ENCODE measurements around the gene TCP10L.
"Not testable (repeated sequence)": the region's sequence is repeated elsewhere in the genome, so short reads cannot be mapped to it uniquely, and the experiment has no call there.

The TCP10L gene, protein sequence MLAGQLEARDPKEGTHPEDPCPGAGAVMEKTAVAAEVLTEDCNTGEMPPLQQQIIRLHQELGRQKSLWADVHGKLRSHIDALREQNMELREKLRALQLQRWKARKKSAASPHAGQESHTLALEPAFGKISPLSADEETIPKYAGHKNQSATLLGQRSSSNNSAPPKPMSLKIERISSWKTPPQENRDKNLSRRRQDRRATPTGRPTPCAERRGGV

DNA sequence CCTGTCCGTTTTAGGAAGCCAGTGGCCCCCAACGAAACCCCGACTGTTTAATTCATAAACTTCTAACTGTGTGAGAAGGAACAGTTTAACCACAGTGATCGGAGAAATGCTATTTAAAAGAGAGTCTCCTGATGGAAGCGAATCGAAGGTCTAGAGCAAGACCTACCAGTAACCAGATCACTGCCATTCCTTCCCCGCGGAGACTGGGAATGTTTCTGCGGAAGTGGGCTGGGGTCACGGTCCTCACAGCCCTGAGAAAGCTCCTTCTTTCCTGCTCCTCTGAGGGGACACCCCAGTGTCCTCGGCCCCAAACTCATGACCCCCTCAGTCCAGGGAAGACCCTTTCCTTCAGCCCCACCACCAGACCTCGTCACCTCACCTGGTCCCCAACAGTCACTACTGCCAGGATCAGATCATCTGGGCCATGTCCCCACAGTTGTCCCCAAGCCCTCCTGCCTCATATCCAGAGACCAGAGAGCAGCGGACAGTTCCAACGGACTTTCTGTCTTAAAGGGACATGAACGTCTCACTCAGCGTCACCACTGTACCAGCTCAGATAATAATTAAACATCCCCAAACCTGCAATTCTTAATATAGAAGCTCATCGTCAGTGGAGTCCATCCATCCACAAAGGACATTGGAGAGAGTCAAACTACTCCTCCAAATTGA, at the start of gene TCP10L:
TCP10L (minus strand) TSS at position 482 of the 669 bp plus-strand sequence. CDS start 1,219 bp downstream, outside the sequence.
- no peak for DNase-seq (ENCODE audit: low read depth in 2 of 2)

DNA sequence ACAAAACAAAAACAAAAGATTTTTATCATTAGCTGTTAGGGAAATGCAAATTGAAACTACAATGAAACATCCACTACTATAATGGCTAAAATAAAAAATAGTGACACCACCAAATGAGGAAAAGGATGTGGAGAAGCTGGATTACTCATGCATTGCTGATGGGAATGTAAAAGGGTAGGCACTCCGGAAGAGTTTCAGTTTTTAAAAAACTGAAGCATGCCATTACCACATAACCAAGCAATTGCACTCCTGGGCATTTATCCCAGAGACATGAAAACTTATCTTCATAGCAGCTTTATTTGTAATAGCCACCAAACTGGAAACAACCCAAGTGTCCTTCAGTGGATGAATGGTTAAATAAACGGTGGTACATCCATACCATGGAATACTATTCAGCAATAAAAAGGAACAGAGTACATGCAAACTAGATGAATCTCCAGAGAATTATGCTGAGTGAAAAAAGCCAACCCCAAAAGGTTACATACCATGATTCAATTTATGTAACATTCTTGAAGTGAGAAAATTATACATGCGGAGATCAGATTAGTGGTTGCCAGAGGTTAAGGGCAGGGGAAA, 41.4 kb upstream of the TCP10L start:
- no peak for DNase-seq (ENCODE audit: low read depth in 2 of 2)

DNA sequence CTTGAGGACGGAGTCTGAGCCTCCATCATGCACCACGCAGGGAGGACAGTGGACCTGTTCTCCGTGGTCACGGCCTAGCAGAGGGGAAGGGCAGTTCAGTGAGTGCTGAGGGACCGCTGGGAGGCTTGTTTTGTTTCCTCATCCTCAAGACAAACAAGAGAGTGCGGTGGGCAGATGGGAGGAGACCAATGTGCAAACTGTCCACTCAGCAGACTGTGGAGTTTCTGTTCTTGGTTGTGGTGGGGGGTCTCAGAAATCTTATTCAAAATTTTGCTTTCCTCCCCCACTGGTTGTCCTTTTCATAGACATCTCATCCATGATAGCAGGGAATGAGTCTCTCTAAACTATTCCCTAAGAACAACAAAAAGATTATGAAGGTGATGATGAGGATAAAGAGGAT, 32.9 kb upstream of the TCP10L start:
- DNase-seq (ENCODE audit: low read depth in 2 of 2): not testable (repeated sequence)

DNA sequence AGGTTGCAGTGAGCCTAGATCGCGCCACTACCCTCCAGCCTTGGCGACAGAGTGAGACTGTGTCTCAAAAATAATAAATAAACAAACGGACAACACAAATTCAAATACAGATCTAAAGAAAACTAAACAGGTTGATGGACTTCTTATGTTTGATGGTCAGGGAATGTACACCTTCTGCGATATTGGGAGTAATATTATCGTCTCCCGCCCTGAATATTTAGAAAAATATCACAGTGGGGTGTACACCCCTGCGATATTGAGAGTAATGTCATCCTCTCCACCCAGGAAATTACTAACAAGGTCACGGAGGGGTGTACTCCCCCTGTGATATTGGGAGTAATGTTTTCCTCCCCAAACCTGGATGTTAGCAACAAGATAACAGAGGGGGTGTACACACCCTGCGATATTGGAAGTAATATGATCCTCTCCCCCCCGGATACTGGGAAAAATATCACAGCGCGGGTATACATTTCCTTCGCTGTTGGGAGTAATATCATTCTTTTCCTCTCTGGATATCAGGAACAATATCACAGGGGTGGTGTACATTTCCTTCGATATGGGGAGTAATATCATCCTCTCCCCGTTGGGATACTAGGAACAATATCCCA, 28.2 kb upstream of the TCP10L start:
- DNase-seq (ENCODE audit: low read depth in 2 of 2): no peak

DNA sequence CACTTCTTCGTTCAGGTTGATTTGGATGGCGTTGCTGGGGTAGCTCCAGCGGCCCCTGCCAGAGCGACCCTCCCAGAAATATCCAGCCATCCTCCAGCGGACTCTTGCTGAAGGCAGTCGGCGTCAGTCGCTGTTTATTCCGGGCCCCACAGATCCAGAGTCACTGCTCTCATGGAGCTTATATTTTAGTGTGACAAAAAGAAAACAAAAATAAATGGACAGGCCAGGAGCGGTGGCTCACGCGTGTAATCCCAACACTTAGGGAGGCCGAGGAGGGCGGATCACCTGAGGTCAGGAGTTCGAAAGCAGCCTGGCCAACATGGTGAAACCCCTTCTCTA, 27.6 kb upstream of the TCP10L start:
- DNase-seq (ENCODE audit: low read depth in 2 of 2): no peak

DNA sequence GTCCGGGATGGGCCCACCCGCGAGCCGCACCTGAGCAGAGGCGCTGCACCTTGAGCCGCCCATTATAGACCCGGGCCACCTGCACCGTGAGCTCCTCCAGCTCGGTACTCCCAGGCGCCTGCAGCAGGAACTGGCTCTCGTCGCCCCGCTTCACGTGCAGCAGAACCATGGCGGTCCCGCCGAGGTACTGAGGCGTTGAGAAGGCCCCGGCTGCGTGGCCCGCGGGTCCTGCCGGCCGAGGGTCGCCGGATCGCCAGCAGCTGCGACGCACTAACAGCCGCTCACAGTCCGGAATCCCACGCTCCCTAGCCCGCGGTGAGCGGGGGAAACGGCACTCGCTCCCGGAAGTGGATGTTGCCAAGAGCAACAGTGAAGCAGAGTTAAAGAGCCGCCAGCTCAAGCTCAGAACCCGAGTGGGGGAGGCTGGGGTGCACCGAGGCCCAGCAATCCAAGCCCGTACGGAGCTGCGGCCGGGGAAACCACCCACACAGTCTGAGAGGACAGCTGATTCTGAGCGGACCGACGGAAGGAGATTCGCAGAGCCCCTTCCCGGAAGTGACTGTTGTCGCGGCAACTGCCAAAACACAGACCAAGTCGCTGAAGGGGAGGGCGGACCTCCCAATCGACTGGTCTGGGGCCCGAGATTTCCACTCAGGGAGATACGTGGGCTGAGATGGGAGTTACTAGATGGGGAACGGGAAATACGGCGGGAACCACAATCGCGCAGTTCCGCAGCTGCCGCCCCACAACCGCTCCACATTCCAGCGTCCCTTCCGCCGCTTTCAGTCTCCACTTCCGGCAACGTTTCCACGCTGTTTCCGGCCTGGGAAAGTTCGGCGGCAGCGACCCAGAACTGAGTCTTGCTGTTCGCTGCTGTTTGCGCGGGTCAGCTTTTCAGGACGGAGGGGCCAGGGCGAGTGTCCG, 27.0 kb upstream of the TCP10L start, which contains the start of gene CFAP298:
CFAP298 (minus strand) TSS at position 303 of the 924 bp plus-strand sequence; CDS start at position 169, 134 bp downstream.
- DNase-seq (ENCODE audit: low read depth in 2 of 2): peak; percentile 69 to 71

DNA sequence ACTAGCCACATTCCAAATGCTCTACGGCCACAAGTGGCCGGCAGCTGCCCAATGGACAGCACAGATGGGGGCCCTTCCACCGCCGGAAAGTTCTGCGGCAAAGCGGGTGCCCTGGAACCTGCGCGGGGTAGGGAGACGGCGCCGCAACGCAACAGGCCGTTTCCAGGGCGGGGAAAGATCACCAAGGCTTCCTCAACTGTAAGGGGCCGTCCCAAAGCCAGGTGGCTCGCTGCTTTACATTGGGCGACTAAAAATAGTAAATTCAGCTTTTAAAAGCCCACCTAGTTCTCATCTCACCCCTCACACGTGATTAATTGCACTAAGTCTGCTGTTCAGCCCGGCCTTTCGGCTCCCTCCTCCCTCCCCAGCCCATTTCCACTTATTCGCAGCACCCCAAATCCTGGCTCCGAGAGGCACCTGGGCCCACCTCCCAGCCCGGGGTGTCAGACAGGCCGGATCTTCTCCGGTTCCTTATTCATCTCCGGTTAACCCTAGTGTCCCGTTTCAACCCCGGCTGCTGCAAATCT, 26.2 kb upstream of the TCP10L start:
- peak in 1 of 2 donors; percentile 28 for DNase-seq (ENCODE audit: low read depth in 2 of 2)

DNA sequence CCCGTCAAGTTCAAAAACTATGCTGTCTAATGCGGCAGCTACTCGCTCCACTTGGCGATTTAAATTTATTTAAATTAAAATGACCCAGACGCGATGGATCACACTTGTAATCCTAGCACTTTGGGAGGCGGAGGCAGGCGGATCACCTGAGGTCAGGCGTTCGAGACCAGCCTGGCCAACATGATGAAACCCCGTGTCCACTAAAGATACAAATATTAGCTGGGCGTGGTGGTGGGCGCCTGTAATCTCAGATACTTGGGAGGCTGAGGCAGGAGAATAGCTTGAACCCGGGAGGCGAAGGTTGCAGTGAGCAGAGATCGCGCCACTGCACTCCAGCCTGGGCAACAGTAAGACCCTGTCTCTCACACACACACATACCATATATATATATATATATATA, 25.6 kb upstream of the TCP10L start:
- not testable (repeated sequence) for DNase-seq (ENCODE audit: low read depth in 2 of 2)

DNA sequence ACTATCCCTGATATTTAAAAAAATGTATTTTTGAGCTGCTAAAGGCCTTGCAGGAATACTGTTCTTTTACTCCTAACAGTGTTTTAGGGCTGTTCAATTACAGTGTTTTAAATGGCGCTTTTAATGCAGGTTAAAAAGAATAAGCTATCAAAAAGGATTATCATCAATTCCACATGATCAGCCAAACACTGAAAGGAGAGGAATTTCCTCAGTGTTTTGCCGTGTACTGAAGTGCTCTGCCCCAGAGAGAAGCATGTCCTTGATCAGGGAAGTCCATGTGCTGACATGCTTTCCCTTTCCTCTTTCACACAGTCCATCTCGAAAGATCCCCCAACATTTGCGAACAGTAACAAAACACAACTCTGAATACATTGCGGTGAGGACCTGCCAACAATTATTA, 23.5 kb upstream of the TCP10L start:
- DNase-seq (ENCODE audit: low read depth in 2 of 2): no peak

DNA sequence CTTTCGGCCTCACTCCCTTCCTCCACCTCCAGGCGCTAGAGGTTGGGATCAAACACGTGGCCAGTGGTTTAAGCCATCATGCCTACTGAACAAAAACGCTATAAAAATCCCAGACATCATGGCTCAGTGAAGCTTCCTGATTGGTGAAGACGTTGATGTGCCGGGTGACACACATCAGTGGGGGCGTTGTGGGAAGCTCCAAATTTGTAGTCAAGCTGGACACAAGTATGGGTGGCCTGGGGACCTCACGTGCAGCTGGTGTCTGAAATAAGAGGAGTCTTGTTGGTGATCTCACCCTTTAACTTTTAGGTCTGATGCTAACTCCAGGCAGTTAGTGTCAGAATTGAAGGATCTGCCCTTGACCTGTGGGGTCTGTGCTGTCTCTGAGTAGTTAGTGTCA, 20.1 kb upstream of the TCP10L start:
- no peak for DNase-seq (ENCODE audit: low read depth in 2 of 2)

DNA sequence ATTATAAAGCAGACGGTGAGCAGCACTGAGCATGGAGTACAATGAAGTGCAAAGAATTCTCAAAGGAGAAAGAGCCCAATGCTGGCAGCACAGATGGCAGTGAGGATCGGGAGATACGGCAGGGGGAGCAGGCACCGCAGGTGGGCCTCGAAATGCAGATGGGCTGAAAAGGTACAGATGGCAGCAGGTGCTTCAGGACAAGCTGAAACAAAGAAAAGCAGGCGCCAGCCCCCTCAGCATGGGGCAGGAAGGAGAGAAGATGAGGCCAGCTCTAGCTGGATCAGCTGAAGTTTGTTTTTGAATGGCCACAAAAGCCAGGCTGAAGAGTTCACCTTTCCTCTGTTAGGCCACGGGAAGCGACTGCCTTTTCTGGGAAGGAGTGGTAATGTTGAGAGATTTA, 19.1 kb upstream of the TCP10L start:
- no peak for DNase-seq (ENCODE audit: low read depth in 2 of 2)

DNA sequence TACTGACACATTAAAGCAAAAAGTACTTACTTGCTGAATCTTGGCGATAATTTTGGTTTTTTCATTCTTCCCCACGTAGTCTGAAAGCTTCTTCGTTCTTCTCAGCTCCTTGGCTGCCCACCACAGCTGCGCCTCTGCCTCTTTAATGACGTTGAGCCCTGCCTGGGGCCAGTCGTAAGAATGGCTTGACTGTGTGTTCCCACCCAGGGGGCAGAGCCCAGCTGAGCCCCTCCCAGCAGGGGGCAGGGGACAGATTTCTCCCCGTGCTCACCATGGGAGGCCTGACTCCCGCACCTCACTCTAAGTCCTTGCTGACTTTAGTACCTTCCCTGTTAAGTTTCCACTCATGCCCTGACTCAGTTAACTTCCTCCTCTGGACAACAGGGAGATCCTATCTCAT, 17.8 kb upstream of the TCP10L start:
- DNase-seq (ENCODE audit: low read depth in 2 of 2): no peak

DNA sequence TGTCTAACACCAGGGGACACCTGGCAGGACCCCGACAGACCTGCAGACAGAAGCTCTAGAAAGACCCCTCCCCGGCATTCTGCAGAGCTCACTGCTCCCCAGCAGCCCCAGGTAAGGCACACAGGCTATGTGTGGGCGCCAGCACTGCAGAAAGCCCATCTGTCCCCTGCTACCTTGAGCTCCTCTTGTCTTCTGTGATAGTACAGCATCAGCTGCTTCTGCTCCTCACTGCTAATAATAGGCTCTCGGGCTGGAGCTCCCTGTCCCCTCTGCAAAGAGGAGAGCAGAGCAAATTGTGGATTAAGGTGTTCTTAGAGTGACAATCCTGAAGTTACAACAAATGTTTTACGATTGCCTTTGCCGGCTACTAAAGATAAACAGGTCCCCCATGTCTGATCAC, 16.8 kb upstream of the TCP10L start:
- DNase-seq (ENCODE audit: low read depth in 2 of 2): no peak

DNA sequence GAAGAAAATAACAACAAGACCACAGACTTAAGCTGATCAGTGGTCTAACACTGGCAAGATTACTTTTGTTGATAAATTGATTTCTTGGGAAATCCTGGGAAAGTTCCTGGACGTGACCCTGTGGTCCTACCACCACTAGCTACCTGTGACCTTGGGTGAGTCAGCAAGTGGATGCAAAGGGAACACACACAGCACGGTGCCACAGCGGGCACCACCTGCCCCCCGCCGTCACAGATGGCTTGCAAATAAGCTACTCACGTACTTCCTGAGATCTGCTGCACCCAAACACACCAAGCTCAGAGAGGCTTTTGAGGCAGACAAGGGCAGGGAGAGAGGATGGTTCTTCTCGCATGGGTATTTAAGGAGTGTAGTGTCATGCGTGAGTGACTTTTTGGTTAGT, 14.2 kb upstream of the TCP10L start:
- DNase-seq (ENCODE audit: low read depth in 2 of 2): no peak

DNA sequence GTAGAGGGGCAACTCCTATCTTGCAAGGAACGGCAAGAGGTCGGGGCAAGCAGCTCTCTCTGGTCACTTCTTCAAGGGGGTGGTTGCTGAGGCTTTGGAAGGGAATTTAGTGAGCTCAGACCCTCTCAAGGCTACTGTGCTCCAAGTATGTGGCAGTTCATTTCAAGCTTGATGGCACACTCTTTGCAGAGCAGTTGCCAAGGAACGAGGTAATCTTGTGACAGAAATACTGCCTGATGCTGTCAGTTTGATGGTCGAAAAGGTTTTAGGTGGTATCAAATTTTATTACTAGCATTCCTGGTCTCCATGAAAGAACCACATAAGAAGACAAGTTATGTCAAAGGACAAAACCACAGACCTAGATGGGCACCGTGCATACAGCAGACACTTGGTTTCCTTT, 13.8 kb upstream of the TCP10L start:
- no peak for DNase-seq (ENCODE audit: low read depth in 2 of 2)

DNA sequence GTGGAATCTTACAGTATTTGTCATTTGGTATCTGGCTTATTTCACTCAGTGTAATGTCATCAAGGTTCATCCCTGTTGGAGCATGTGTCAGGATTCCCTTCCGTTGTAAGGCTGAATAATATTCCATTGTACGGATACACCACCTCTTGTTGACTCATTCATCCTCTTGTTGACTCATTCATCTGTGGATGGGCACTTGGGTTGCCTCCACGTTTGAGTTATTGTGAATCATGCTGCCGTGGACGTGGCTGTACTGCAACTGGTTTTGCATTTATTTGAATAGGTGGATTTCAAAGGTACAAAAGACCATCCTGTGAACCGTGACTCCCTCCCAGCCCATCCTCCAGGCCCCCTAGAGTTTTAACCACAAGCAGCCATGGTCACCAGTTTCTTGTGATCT, 11.9 kb upstream of the TCP10L start:
- no peak for DNase-seq (ENCODE audit: low read depth in 2 of 2)

DNA sequence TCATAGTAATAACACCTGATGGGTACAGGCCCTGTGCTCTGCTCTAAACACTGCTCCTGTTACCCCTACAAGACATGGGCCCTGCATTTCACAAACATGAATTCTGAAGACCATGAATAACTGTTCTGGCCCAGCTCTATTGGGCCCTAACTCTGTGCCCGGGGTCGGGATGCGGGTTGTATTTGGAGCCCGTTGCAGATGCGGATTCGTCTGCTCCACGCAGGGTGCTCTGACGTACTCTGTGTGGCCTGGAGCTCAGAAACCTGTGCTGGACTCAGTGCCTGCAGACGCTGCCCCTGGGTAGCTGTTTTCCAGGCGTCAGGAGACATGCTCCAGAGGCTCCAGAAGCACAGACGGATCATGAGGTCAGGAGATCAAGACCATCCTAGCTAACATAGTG, 10.1 kb upstream of the TCP10L start:
- no peak for DNase-seq (ENCODE audit: low read depth in 2 of 2)

DNA sequence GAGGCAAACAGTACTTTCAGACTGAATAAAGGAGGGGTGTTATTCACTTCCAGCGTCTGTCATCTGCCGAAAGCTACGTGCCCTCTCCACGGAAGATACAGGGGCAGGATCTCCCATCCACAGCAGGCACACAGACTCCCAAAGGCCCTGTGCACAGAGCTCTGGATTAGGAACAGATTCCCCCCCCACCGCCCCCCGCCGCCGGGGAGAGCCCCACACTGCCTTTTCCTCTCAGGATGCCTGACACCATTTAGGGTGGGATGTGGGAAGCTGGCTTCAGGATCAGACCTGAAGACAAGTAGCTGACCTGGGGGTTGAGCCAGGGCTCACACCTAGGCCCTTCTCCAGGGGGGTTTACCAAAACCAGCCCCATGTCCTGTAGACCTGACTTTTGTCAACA, 8.4 kb upstream of the TCP10L start:
- no peak for DNase-seq (ENCODE audit: low read depth in 2 of 2)

DNA sequence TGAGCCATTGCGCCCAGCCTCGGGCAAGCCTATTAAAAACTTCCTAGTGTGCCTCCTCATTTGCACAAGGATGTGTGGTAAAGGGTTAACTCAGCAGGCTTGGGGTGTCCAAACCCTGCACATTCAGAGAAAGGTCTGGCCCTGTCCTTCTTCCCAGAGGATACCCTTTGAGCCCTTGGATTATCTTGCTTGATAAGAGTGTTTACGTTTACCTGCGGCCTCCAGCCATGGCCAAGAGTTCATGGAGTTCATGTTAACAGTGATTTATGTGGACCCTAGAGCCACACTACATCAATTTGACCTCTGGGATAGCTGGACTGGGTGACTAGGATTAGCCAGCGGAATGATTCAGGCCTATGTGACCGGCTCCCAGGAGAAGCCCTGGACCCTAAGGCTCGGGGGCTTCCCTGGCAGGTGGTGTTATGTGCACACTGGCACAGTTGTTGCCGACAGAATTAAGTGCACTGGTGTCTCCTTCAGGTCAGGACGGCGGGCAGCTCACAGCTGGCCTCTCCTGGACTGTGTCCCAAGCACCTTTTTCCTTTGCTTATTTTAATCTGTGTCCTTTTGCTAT, 7.7 kb upstream of the TCP10L start:
- DNase-seq (ENCODE audit: low read depth in 2 of 2): no peak

DNA sequence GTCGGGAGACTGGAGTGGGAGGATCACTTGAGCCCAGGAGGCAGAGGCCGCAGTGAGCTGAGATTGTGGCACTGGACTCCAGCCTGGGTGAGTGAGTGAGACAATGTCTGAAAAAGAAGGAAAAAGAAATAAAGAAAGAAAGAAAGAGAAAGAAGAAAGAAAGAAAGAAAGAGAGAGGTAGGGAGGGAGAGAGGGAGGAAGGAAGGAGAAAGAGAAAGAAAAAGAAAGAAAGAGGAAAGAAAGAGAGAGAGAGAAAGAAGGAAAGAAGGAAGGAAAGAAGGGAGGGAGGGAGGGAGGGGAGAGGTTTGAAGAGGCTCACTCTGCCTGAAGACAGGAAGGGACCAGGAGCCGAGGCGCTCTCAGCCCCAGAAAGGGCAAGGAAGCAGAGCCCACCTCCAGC, 4.8 kb upstream of the TCP10L start:
- no peak for DNase-seq (ENCODE audit: low read depth in 2 of 2)

DNA sequence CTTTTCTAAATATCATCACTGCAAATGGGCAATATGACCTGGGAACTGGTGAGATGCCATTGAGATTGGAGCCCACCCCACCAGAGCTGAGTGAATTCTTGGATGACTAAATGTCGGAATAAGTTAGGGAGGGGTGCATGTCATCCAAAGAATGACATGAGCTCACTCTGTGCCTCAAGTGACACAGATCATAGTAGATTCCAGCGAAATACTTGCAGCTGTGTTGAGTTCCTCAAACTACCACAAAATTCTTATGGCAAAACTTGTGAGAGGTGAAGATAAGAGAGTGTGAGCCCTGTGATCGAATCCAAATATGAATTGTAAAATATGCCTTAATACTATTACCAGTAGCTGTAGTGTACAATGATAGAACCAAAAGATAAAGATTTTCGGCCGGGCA, 2.3 kb upstream of the TCP10L start:
- no peak for DNase-seq (ENCODE audit: low read depth in 2 of 2)

Data from activated CD4-positive, alpha-beta T cell treated with anti-CD3 and anti-CD28 coated beads for 24 hours (primary cell).